B cell (primary cell): Measurements from ENCODE around the gene RNF157. TPM values are rescaled to one million over a fixed set of nuclear protein-coding genes. Genes with fewer than 3 reads are reported as not detected.
A peak's percentile ranks its signal among the peaks of the same experiment; 100 is the strongest.

ENCODE experiments used
- ATAC-seq: fragments of 200-7000 bp; cut with Tn5 transposase; one replicate; pipeline ENCODE4 v1.10.0; 2021; ENCODE audit warnings: low read depth, mild to moderate bottlenecking, moderate number of reproducible peaks, moderate library complexity
- CTCF ChIA-PET: fragments of 350-600 bp; sonication (Branson Sonifier 250); formaldehyde crosslinking; loops from one replicate; lab custom pipeline; 2021; ENCODE audit warnings: antibody characterized with exemption, inconsistent platforms; lab: Charles Lee
- POLR2A ChIA-PET: fragments of 350-600 bp; sonication (Branson Sonifier 250); formaldehyde crosslinking; loops from one replicate; lab custom pipeline; 2021; ENCODE audit warnings: antibody characterized with exemption; lab: Charles Lee
- DNase-seq: peaks from one replicate; pipeline ENCODE4 v3.0.0; 2013
- H2AFZ ChIP-seq: 2 replicates; pipeline ENCODE4 v1.6.1; 2012; ENCODE audit warnings: mild to moderate bottlenecking, low read depth, low read length; ENCODE audit not compliant: insufficient read depth, poor library complexity, severe bottlenecking
- H3K27ac ChIP-seq, 2 donors: 1 replicate in 1 of 2; 2 replicates in 1 of 2; pipeline ENCODE4 v1.5.1; 2012 to 2013; ENCODE audit warnings: low read length in 2 of 2, mild to moderate bottlenecking in 2 of 2, moderate library complexity in 1 of 2
- H3K27me3 ChIP-seq, 4 experiments: fragments of 200-600 bp in 1 of 4; sonication (generic) in 1 of 4; replicated peaks in 1 of 4; 1 replicate in 2 of 4; 2 replicates in 2 of 4; pipeline versions ENCODE4 v1.6.1 to v1.7.0; 2013 to 2016; ENCODE audit warnings: low read length in 3 of 4, mild to moderate bottlenecking in 2 of 4, mixed read lengths in 1 of 4, moderate library complexity in 1 of 4; ENCODE audit not compliant: insufficient read depth in 4 of 4, control insufficient read depth in 3 of 4; ENCODE audit errors: control extremely low read depth in 1 of 4
- H3K36me3 ChIP-seq, 2 experiments: replicated peaks in 1 of 2; 1 replicate in 1 of 2; 2 replicates in 1 of 2; pipeline versions ENCODE4 v1.6.1 to v1.7.1; 2013; ENCODE audit warnings: low read length in 1 of 2; ENCODE audit not compliant: insufficient read depth in 2 of 2, control insufficient read depth in 1 of 2; ENCODE audit errors: control extremely low read depth in 1 of 2, extremely low read depth in 1 of 2
- H3K4me1 ChIP-seq, 2 donors: fragments of 200-600 bp in 1 of 2; sonication (generic) in 1 of 2; 1 replicate in 1 of 2; 2 replicates in 1 of 2; pipeline versions ENCODE4 v1.5.1 to v1.6.1; 2013 to 2017; ENCODE audit warnings: low read length in 2 of 2; ENCODE audit not compliant: control insufficient read depth in 2 of 2, insufficient read depth in 2 of 2
- H3K4me2 ChIP-seq: replicated peaks from 2 replicates; pipeline ENCODE3; 2012; ENCODE audit warnings: mild to moderate bottlenecking, low read depth, low read length; ENCODE audit not compliant: poor library complexity, severe bottlenecking
- H3K4me3 ChIP-seq, 5 experiments: fragments of 200-600 bp in 1 of 5; sonication (generic) in 1 of 5; 1 replicate in 3 of 5; 2 replicates in 2 of 5; pipeline versions ENCODE4 v1.5.1 to v1.7.0; 2011 to 2016; ENCODE audit warnings: low read length in 4 of 5, mild to moderate bottlenecking in 4 of 5, low read depth in 2 of 5, control low read depth in 1 of 5, moderate library complexity in 1 of 5; ENCODE audit not compliant: insufficient read depth in 1 of 5; ENCODE audit errors: control extremely low read depth in 1 of 5, extremely low read depth in 1 of 5
- H3K79me2 ChIP-seq: fragments of 200-600 bp; sonication (generic); one replicate; pipeline ENCODE4 v1.6.0; 2016; ENCODE audit warnings: low read length; ENCODE audit not compliant: control insufficient read depth, insufficient read depth
- H3K9ac ChIP-seq: fragments of 200-600 bp; sonication (generic); 2 replicates; pipeline ENCODE4 v1.6.1; 2017; ENCODE audit warnings: mild to moderate bottlenecking, low read length, moderate library complexity
- H3K9me3 ChIP-seq, 3 donors: one replicate each; pipeline versions ENCODE4 v1.6.1 to v1.7.1; 2013; ENCODE audit warnings: low read length in 2 of 3; ENCODE audit not compliant: control insufficient read depth in 2 of 3, insufficient read depth in 1 of 3; ENCODE audit errors: control extremely low read depth in 1 of 3
- H4K20me1 ChIP-seq: 2 replicates; pipeline ENCODE4 v1.6.0; 2012; ENCODE audit warnings: mild to moderate bottlenecking, low read length; ENCODE audit not compliant: insufficient read depth, control insufficient read depth, poor library complexity, severe bottlenecking
- H3K27ac Mint-ChIP-seq: one replicate; pipeline ENCODE4 v1.8.0; 2021; ENCODE audit warnings: mixed read lengths
- H3K27me3 Mint-ChIP-seq: one replicate; pipeline ENCODE4 v1.8.0; 2021; ENCODE audit warnings: mixed read lengths
- H3K4me1 Mint-ChIP-seq: one replicate; pipeline ENCODE4 v1.8.0; 2021; ENCODE audit warnings: mixed read lengths
- H3K4me3 Mint-ChIP-seq: one replicate; pipeline ENCODE4 v1.8.0; 2021; ENCODE audit warnings: mixed read lengths
- H3K9me3 Mint-ChIP-seq: one replicate; pipeline ENCODE4 v1.8.0; 2022; ENCODE audit warnings: mixed read lengths; ENCODE audit not compliant: insufficient read depth
- EZH2 ChIP-seq: IDR thresholded peaks from 2 replicates; pipeline ENCODE4 v1.6.1; 2012; ENCODE audit warnings: borderline replicate concordance, low read depth, mild to moderate bottlenecking, moderate library complexity, low read length; ENCODE audit not compliant: insufficient read depth, poor library complexity, severe bottlenecking
- WGBS: methylation state at CpG from one replicate; pipeline ENCODE4 v1.1.5; 2013; ENCODE audit warnings: missing lambda C conversion rate; ENCODE audit not compliant: insufficient coverage; 5-methylcytosine and 5-hydroxymethylcytosine counted together
- intact Hi-C: fragments of 100-400 bp; cut with micrococcal nuclease; formaldehyde crosslinking; loops from one replicate; pipeline ENCODE4 v1.10.0; 2022
- polyA plus RNA-seq: library from polyadenylated mRNA; depleted of rRNA; stranded (reverse); fragments of >200 nt; gene quantifications from 2 replicates; pipeline ENCODE4 v1.2.3, GENCODE V29; 2012
- total RNA-seq, 2 donors: library from RNA; stranded (reverse); fragments of 120-200 nt in 1 of 2; gene quantifications; 1 replicate in 1 of 2; 2 replicates in 1 of 2; pipeline versions ENCODE4 v1.2.3 to v1.2.4, GENCODE V29; 2013 to 2022
- TF ChIP-seq, protein P1 (sequence below): fragments of 200-600 bp; IDR thresholded peaks from one replicate; pipeline ENCODE4 v1.8.0; 2022; ENCODE audit warnings: antibody characterized with exemption, mild to moderate bottlenecking

The RNF157 gene
- total and polyA plus RNA-seq, 2 donors (not counting 1 experiment from before 2014, with no cell fraction given): 0.54 to 1.2 TPM

DNA sequence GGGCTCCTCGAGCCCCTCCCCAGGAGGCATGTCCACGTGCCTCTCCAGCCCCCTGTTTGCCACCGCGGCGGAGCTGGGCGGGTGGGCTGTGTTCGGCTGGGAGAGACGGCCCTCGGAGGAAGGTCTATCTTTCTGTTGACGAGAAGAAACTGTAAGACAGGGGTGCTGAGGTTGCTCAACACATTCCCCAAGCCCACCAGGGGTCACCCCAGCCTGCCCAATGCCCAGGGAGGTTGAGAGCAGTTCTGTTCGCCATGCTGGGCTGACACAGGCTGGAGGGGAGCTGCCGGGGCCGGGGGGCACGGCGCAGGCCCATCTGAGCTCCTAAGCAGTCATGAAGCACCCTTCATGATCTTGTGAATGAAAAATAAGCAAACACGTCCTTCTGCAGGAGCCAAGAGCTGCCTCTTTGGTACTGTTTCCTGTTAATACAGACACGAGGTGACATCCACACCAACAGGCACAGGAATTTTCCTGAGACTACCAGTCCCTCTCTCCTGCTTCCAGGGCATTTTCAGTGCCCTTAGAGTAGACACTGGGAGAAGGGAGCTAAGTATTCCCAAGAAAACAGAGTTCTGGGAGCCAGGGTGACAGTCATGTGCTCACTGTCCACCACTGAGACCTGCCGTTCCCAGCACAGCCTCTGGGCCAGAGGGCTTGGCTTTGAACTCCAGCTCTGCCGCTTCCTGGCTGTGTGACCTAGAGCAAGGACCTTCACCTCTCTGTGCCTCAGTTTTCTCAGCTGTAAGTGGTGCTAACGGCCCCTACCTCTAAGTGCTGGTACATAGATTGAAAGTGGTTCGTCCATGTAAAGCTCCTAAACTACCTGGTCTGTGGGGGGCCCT lies 34.0 kb upstream of the RNF157 start:
- Histone ChIP-seq H3K4me3 (no peak overlapping the region), H3K9me3 (peaks cover 0 to 5% (median 0%) of the 10 kb centered on the region in 3 donors), H3K79me2 (peaks cover 3% of the 10 kb centered on the region), H4K20me1 (peaks cover 3% of the 10 kb centered on the region), H3K27ac (peak overlapping the region; percentile 41 to 99), H3K9ac (no peak overlapping the region), H3K36me3 (peaks cover 2 to 7% of the 10 kb centered on the region in 2 experiments), H2AFZ (no peak overlapping the region), H3K4me1 (peaks cover 63 to 76% of the 10 kb centered on the region in 2 donors), H3K4me2 (peak overlapping the region; percentile 94), H3K27me3 (no peaks in the 10 kb centered on the region)
- 87% methylated on average over 17 of the region's 21 CpGs for WGBS
- no peaks in the 10 kb centered on the region for H3K9me3 Mint-ChIP-seq
- peaks cover 72% of the 10 kb centered on the region for H3K4me1 Mint-ChIP-seq
- no peaks in the 10 kb centered on the region for H3K27me3 Mint-ChIP-seq
- TF ChIP-seq, protein P1, sequence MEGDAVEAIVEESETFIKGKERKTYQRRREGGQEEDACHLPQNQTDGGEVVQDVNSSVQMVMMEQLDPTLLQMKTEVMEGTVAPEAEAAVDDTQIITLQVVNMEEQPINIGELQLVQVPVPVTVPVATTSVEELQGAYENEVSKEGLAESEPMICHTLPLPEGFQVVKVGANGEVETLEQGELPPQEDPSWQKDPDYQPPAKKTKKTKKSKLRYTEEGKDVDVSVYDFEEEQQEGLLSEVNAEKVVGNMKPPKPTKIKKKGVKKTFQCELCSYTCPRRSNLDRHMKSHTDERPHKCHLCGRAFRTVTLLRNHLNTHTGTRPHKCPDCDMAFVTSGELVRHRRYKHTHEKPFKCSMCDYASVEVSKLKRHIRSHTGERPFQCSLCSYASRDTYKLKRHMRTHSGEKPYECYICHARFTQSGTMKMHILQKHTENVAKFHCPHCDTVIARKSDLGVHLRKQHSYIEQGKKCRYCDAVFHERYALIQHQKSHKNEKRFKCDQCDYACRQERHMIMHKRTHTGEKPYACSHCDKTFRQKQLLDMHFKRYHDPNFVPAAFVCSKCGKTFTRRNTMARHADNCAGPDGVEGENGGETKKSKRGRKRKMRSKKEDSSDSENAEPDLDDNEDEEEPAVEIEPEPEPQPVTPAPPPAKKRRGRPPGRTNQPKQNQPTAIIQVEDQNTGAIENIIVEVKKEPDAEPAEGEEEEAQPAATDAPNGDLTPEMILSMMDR: no peak
- no peak for TF ChIP-seq EZH2
- peak overlapping the region; percentile 55 for H3K4me3 Mint-ChIP-seq
- intact Hi-C loops: loop anchor here (10.0 kb wide), 1 partner anchor 220 kb away; no protein-coding TSS in a partner anchor
- peak overlapping the region; percentile 93 for H3K27ac Mint-ChIP-seq
- POLR2A ChIA-PET: interaction anchor here (0.8 to 5.6 kb wide), 3 partner anchors 8 to 151 kb away, joined by 4 to 44 read pairs (median 5); partner anchors contain the start of gene UBALD2
- peak; percentile 56 for DNase-seq
- CTCF ChIA-PET: interaction anchor here (0.5 to 16.7 kb wide), 11 partner anchors 9 to 260 kb away, joined by 3 to 435 read pairs (median 5); partner anchors contain the start of gene UBALD2
- ATAC-seq: no peak
